KMS-11 (cell line): ENCODE measurements around the gene SLC22A2.

Experiments
- H2AFZ ChIP-seq: fragments of 200-600 bp; sonication (generic); 2 replicates; pipeline ENCODE4 v1.6.1; 2016; ENCODE audit warnings: antibody characterized with exemption, mixed run types, low read depth
- H3K27ac ChIP-seq: fragments of 200-600 bp; sonication (generic); 2 replicates; pipeline ENCODE4 v1.6.1; 2016; ENCODE audit warnings: mild to moderate bottlenecking, mixed run types
- H3K27me3 ChIP-seq: fragments of 200-600 bp; sonication (generic); 2 replicates; pipeline ENCODE4 v1.6.1; 2017; ENCODE audit warnings: mild to moderate bottlenecking, low read depth, mixed run types, moderate library complexity; ENCODE audit not compliant: insufficient read depth
- H3K36me3 ChIP-seq: fragments of 200-600 bp; sonication (generic); 2 replicates; pipeline ENCODE4 v1.6.1; 2017; ENCODE audit warnings: mild to moderate bottlenecking, mixed run types; ENCODE audit not compliant: insufficient read depth
- H3K4me1 ChIP-seq: fragments of 200-600 bp; sonication (generic); 2 replicates; pipeline ENCODE4 v1.6.1; 2016; ENCODE audit warnings: mild to moderate bottlenecking, low read depth, mixed run types; ENCODE audit not compliant: poor library complexity, severe bottlenecking
- H3K4me2 ChIP-seq: fragments of 200-600 bp; sonication (generic); 2 replicates; pipeline ENCODE4 v1.7.0; 2016; ENCODE audit warnings: mild to moderate bottlenecking, mixed run types
- H3K4me3 ChIP-seq: fragments of 200-600 bp; sonication (generic); IDR thresholded peaks from 2 replicates; pipeline ENCODE4 v1.6.1; 2017; ENCODE audit warnings: low read depth, low read length, mixed read lengths; ENCODE audit not compliant: insufficient read depth
- H3K79me2 ChIP-seq: fragments of 200-600 bp; sonication (generic); 2 replicates; pipeline ENCODE4 v1.6.1; 2016; ENCODE audit warnings: low read depth, mixed run types; ENCODE audit not compliant: insufficient read depth
- H3K9ac ChIP-seq: fragments of 200-600 bp; sonication (generic); 2 replicates; pipeline ENCODE4 v1.6.1; 2016; ENCODE audit warnings: mild to moderate bottlenecking, mixed run types
- H4K20me1 ChIP-seq: fragments of 200-600 bp; sonication (generic); 2 replicates; pipeline ENCODE4 v1.6.1; 2016; ENCODE audit warnings: mild to moderate bottlenecking, mixed run types; ENCODE audit not compliant: insufficient read depth
- CTCF ChIP-seq: fragments of 200-600 bp; sonication (generic); conservative IDR thresholded peaks from 2 replicates; pipeline ENCODE4 v1.6.1; 2017; ENCODE audit warnings: low read depth, mild to moderate bottlenecking, antibody characterized with exemption, low read length, moderate library complexity, mixed read lengths

SLC22A2 gene

GRCh38 chr6:160269023-160269521 lies 10.5 kb upstream of the SLC22A2 start:
- H3K4me3 ChIP-seq: no peak overlapping the region
- no peaks in the 10 kb centered on the region for H3K36me3 ChIP-seq
- H3K27me3 ChIP-seq: no peaks in the 10 kb centered on the region
- H3K4me2 ChIP-seq: no peak overlapping the region
- TF ChIP-seq CTCF: no peak
- H3K9ac ChIP-seq: no peak overlapping the region
- no peak overlapping the region for H2AFZ ChIP-seq
- no peak overlapping the region for H3K27ac ChIP-seq
- no peaks in the 10 kb centered on the region for H3K79me2 ChIP-seq
- H3K4me1 ChIP-seq: peaks cover 16% of the 10 kb centered on the region
- H4K20me1 ChIP-seq: no peaks in the 10 kb centered on the region

- H3K27ac ChIP-seq: no peak overlapping the region
- no peaks in the 10 kb centered on the region for H3K36me3 ChIP-seq
- H3K79me2 ChIP-seq: no peaks in the 10 kb centered on the region
- H3K4me1 ChIP-seq: peaks cover 16% of the 10 kb centered on the region
- TF ChIP-seq CTCF: no peak
- no peaks in the 10 kb centered on the region for H3K27me3 ChIP-seq
- H3K9ac ChIP-seq: no peak overlapping the region
- no peak overlapping the region for H3K4me3 ChIP-seq
- no peak overlapping the region for H2AFZ ChIP-seq
- no peak overlapping the region for H3K4me2 ChIP-seq
- H4K20me1 ChIP-seq: no peaks in the 10 kb centered on the region
Observed at GRCh38 chr6:160267102-160267501, 8.5 kb upstream of the SLC22A2 start.

DNA sequence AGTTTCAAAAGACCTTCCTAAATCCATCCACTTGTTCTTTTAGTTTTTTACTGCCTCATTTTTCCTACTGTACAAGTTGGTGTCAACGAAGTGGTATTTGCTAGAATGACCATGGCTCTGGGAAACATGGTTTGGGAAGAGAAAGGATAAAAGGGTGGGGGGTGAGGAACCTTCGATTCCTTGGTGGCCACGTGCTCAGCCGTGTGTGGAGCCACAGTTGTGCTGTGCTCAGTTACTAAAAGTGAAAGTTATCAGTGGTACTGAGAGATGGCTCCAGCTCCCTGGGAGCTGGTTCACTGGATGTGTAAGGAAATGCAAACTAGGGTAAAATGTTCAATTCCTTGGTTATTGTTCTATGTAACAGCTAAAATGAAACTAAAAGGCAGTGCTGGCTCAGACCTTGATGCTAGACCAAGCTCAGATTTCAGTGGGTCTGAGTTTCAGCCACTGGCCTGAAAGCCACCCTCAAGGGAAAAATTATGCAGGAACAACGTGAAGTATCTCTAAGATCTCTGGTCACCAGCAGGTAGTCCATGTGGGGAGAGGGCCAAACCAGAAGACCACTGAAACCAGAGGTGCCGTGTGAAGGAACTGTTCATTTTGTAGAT lies 7.4 kb upstream of the SLC22A2 start:
- Histone ChIP-seq H4K20me1 (no peaks in the 10 kb centered on the region), H3K36me3 (no peaks in the 10 kb centered on the region), H3K4me2 (peak overlapping the region; percentile 63), H3K79me2 (no peaks in the 10 kb centered on the region), H3K27ac (peak overlapping the region; percentile 25; the same call in 1 of the 2 replicates), H3K27me3 (no peaks in the 10 kb centered on the region), H3K9ac (peak overlapping the region; percentile 18; the same call in 1 of the 2 replicates), H3K4me1 (peaks cover 16% of the 10 kb centered on the region), H2AFZ (peak overlapping the region; percentile 59), H3K4me3 (no peak overlapping the region)
- no peak for TF ChIP-seq CTCF

GRCh38 chr6:160264061-160264612 lies 5.5 kb upstream of the SLC22A2 start:
- TF ChIP-seq CTCF: no peak
- Histone ChIP-seq H3K79me2 (no peaks in the 10 kb centered on the region), H3K4me3 (no peak overlapping the region), H3K4me2 (no peak overlapping the region), H3K4me1 (peaks cover 16% of the 10 kb centered on the region), H4K20me1 (no peaks in the 10 kb centered on the region), H3K27ac (no peak overlapping the region), H3K27me3 (no peaks in the 10 kb centered on the region), H3K9ac (no peak overlapping the region), H2AFZ (no peak overlapping the region), H3K36me3 (no peaks in the 10 kb centered on the region)
